ENCODE results near the gene BST1.

The BST1 gene

GRCh38 chr4:15695729-15696128 lies 7.1 kb upstream of the BST1 start:
- no peak overlapping the region for H3K18ac ChIP-seq (ENCODE audit: low read depth in 1 of 2, low read length in 2 of 2)
- H2AFZ ChIP-seq (ENCODE audit: low read depth, low read length) = no peak overlapping the region
- H3K4me1 ChIP-seq (ENCODE audit: control insufficient read depth, insufficient read depth, low read depth, low read length) = peaks cover 4% of the 10 kb centered on the region
- H3K9ac ChIP-seq (ENCODE audit: low read length) = no peak overlapping the region
- no peaks in the 10 kb centered on the region for H3K9me3 ChIP-seq (ENCODE audit: control insufficient read depth, low read length)
- no peak overlapping the region for H3K14ac ChIP-seq (ENCODE audit: low read length in 2 of 2)
- peak overlapping the region; percentile 4 for H3K4me2 ChIP-seq (ENCODE audit: low read length, poor library complexity, severe bottlenecking)
- no peak overlapping the region for H2BK12ac ChIP-seq (ENCODE audit: low read length in 2 of 2)
- no peak overlapping the region for H2BK15ac ChIP-seq (ENCODE audit: low read depth, poor library complexity, severe bottlenecking)
- H3K36me3 ChIP-seq (ENCODE audit: control insufficient read depth in 1 of 2, insufficient read depth in 2 of 2, low read depth in 1 of 2, low read length in 2 of 2) = no peaks in the 10 kb centered on the region
- H4K8ac ChIP-seq (ENCODE audit: low read length) = peak overlapping the region; percentile 81
- no peaks in the 10 kb centered on the region for H3K27me3 ChIP-seq (ENCODE audit: control insufficient read depth in 1 of 2, insufficient read depth in 1 of 2, low read length in 2 of 2)
- WGBS = 52% methylated on average over 3 of the region's 3 CpGs
- no peak overlapping the region for H4K91ac ChIP-seq (ENCODE audit: low read length)
- H3K79me1 ChIP-seq (replicated peaks; ENCODE audit: low read length, poor library complexity, severe bottlenecking) = peaks cover 3% of the 10 kb centered on the region
- no peak overlapping the region for H3K23ac ChIP-seq (ENCODE audit: low read length in 2 of 2)
- H2BK120ac ChIP-seq (ENCODE audit: low read depth, low read length) = no peak overlapping the region
- H2AK5ac ChIP-seq (ENCODE audit: low read length, severe bottlenecking) = peak overlapping the region; percentile 71
- H3K4ac ChIP-seq (ENCODE audit: low read depth in 1 of 2, low read length in 2 of 2) = no peak overlapping the region
- H3K4me3 ChIP-seq (ENCODE audit: insufficient read depth in 1 of 2, low read depth in 1 of 2, low read length in 2 of 2) = no peak overlapping the region
- DNase-seq = no peak
- H3K27ac ChIP-seq (ENCODE audit: low read length, poor library complexity, severe bottlenecking) = peak overlapping the region; percentile 95
- H2BK5ac ChIP-seq (ENCODE audit: low read depth, low read length, poor library complexity, severe bottlenecking) = peak overlapping the region; percentile 54

GRCh38 chr4:15696866-15697265 lies 6.0 kb upstream of the BST1 start:
- DNase-seq = no peak
- Histone ChIP-seq H4K91ac (ENCODE audit: low read length) (no peak overlapping the region), H3K27me3 (ENCODE audit: control insufficient read depth in 1 of 2, insufficient read depth in 1 of 2, low read length in 2 of 2) (no peaks in the 10 kb centered on the region), H2AK5ac (ENCODE audit: low read length, severe bottlenecking) (peak overlapping the region; percentile 89), H4K8ac (ENCODE audit: low read length) (no peak overlapping the region), H3K9me3 (ENCODE audit: control insufficient read depth, low read length) (no peaks in the 10 kb centered on the region), H3K36me3 (ENCODE audit: control insufficient read depth in 1 of 2, insufficient read depth in 2 of 2, low read depth in 1 of 2, low read length in 2 of 2) (no peaks in the 10 kb centered on the region), H2BK15ac (ENCODE audit: low read depth, poor library complexity, severe bottlenecking) (no peak overlapping the region), H2BK12ac (ENCODE audit: low read length in 2 of 2) (no peak overlapping the region), H3K27ac (ENCODE audit: low read length, poor library complexity, severe bottlenecking) (no peak overlapping the region), H3K23ac (ENCODE audit: low read length in 2 of 2) (no peak overlapping the region), H2AFZ (ENCODE audit: low read depth, low read length) (no peak overlapping the region), H3K4me1 (ENCODE audit: control insufficient read depth, insufficient read depth, low read depth, low read length) (peaks cover 3% of the 10 kb centered on the region), H3K14ac (ENCODE audit: low read length in 2 of 2) (no peak overlapping the region), H3K79me1 (replicated peaks; ENCODE audit: low read length, poor library complexity, severe bottlenecking) (peaks cover 3% of the 10 kb centered on the region), H3K18ac (ENCODE audit: low read depth in 1 of 2, low read length in 2 of 2) (no peak overlapping the region), H2BK120ac (ENCODE audit: low read depth, low read length) (no peak overlapping the region), H2BK5ac (ENCODE audit: low read depth, low read length, poor library complexity, severe bottlenecking) (no peak overlapping the region), H3K4me3 (ENCODE audit: insufficient read depth in 1 of 2, low read depth in 1 of 2, low read length in 2 of 2) (no peak overlapping the region), H3K4ac (ENCODE audit: low read depth in 1 of 2, low read length in 2 of 2) (no peak overlapping the region), H3K4me2 (ENCODE audit: low read length, poor library complexity, severe bottlenecking) (no peak overlapping the region), H3K9ac (ENCODE audit: low read length) (no peak overlapping the region)
- WGBS = no CpG with 5 or more reads among the region's 1 CpG

GRCh38 chr4:15703439-15703838 lies 574 bp downstream of the BST1 start:
- peak overlapping the region in 1 of 2 experiments; percentile 81 for H3K4me3 ChIP-seq (ENCODE audit: insufficient read depth in 1 of 2, low read depth in 1 of 2, low read length in 2 of 2)
- no peak for DNase-seq
- no peaks in the 10 kb centered on the region for H3K9me3 ChIP-seq (ENCODE audit: control insufficient read depth, low read length)
- H3K79me1 ChIP-seq (replicated peaks; ENCODE audit: low read length, poor library complexity, severe bottlenecking) = no peaks in the 10 kb centered on the region
- no peak overlapping the region for H2BK12ac ChIP-seq (ENCODE audit: low read length in 2 of 2)
- H3K27ac ChIP-seq (ENCODE audit: low read length, poor library complexity, severe bottlenecking) = no peak overlapping the region
- WGBS = 88% methylated on average over 11 of the region's 11 CpGs
- H3K4me2 ChIP-seq (ENCODE audit: low read length, poor library complexity, severe bottlenecking) = no peak overlapping the region
- peaks cover 2% of the 10 kb centered on the region for H3K4me1 ChIP-seq (ENCODE audit: control insufficient read depth, insufficient read depth, low read depth, low read length)
- H3K9ac ChIP-seq (ENCODE audit: low read length) = peak overlapping the region; percentile 85
- no peak overlapping the region for H2BK15ac ChIP-seq (ENCODE audit: low read depth, poor library complexity, severe bottlenecking)
- no peak overlapping the region for H2AK5ac ChIP-seq (ENCODE audit: low read length, severe bottlenecking)
- no peak overlapping the region for H2BK120ac ChIP-seq (ENCODE audit: low read depth, low read length)
- H2AFZ ChIP-seq (ENCODE audit: low read depth, low read length) = no peak overlapping the region
- H3K36me3 ChIP-seq (ENCODE audit: control insufficient read depth in 1 of 2, insufficient read depth in 2 of 2, low read depth in 1 of 2, low read length in 2 of 2) = peaks cover 0 to 6% of the 10 kb centered on the region in 2 experiments
- H4K91ac ChIP-seq (ENCODE audit: low read length) = no peak overlapping the region
- no peak overlapping the region for H2BK5ac ChIP-seq (ENCODE audit: low read depth, low read length, poor library complexity, severe bottlenecking)
- no peak overlapping the region for H3K18ac ChIP-seq (ENCODE audit: low read depth in 1 of 2, low read length in 2 of 2)
- peak overlapping the region in 1 of 2 experiments; percentile 55 for H3K14ac ChIP-seq (ENCODE audit: low read length in 2 of 2)
- no peak overlapping the region for H3K4ac ChIP-seq (ENCODE audit: low read depth in 1 of 2, low read length in 2 of 2)
- no peaks in the 10 kb centered on the region for H3K27me3 ChIP-seq (ENCODE audit: control insufficient read depth in 1 of 2, insufficient read depth in 1 of 2, low read length in 2 of 2)
- H4K8ac ChIP-seq (ENCODE audit: low read length) = no peak overlapping the region
- H3K23ac ChIP-seq (ENCODE audit: low read length in 2 of 2) = no peak overlapping the region

GRCh38 chr4:15704129-15704528 lies 1.3 kb downstream of the BST1 start:
- Histone ChIP-seq H3K79me1 (replicated peaks; ENCODE audit: low read length, poor library complexity, severe bottlenecking) (no peaks in the 10 kb centered on the region), H3K4me2 (ENCODE audit: low read length, poor library complexity, severe bottlenecking) (no peak overlapping the region), H2AFZ (ENCODE audit: low read depth, low read length) (no peak overlapping the region), H4K91ac (ENCODE audit: low read length) (no peak overlapping the region), H3K4me3 (ENCODE audit: insufficient read depth in 1 of 2, low read depth in 1 of 2, low read length in 2 of 2) (peak overlapping the region in 1 of 2 experiments; percentile 81), H3K9me3 (ENCODE audit: control insufficient read depth, low read length) (no peaks in the 10 kb centered on the region), H3K9ac (ENCODE audit: low read length) (no peak overlapping the region), H3K4me1 (ENCODE audit: control insufficient read depth, insufficient read depth, low read depth, low read length) (peaks cover 2% of the 10 kb centered on the region), H3K36me3 (ENCODE audit: control insufficient read depth in 1 of 2, insufficient read depth in 2 of 2, low read depth in 1 of 2, low read length in 2 of 2) (peaks cover 0 to 6% of the 10 kb centered on the region in 2 experiments), H2BK12ac (ENCODE audit: low read length in 2 of 2) (no peak overlapping the region), H3K18ac (ENCODE audit: low read depth in 1 of 2, low read length in 2 of 2) (no peak overlapping the region), H4K8ac (ENCODE audit: low read length) (no peak overlapping the region), H3K4ac (ENCODE audit: low read depth in 1 of 2, low read length in 2 of 2) (no peak overlapping the region), H3K27me3 (ENCODE audit: control insufficient read depth in 1 of 2, insufficient read depth in 1 of 2, low read length in 2 of 2) (no peaks in the 10 kb centered on the region), H2BK5ac (ENCODE audit: low read depth, low read length, poor library complexity, severe bottlenecking) (no peak overlapping the region), H2BK15ac (ENCODE audit: low read depth, poor library complexity, severe bottlenecking) (no peak overlapping the region), H2AK5ac (ENCODE audit: low read length, severe bottlenecking) (no peak overlapping the region), H3K27ac (ENCODE audit: low read length, poor library complexity, severe bottlenecking) (no peak overlapping the region), H2BK120ac (ENCODE audit: low read depth, low read length) (no peak overlapping the region), H3K14ac (ENCODE audit: low read length in 2 of 2) (no peak overlapping the region), H3K23ac (ENCODE audit: low read length in 2 of 2) (no peak overlapping the region)
- DNase-seq = no peak

All from mesenchymal stem cell (in vitro differentiated cells and primary cell).